Gastrocnemius medialis (tissue), 4 donors: ENCODE results near the gene C20orf96.

Source experiments
- CTCF ChIP-seq, 5 experiments: fragments of 450-650 bp in 3 of 5; fragments of 200-600 bp in 2 of 5; sonication (generic) in 2 of 5; IDR thresholded peaks in 4 of 5; conservative IDR thresholded peaks in 1 of 5; 1 replicate in 4 of 5; 2 replicates in 1 of 5; pipeline ENCODE4 v1.5.1; 2016 to 2019; ENCODE audit warnings: antibody characterized with exemption in 5 of 5, mild to moderate bottlenecking in 3 of 5, moderate library complexity in 3 of 5
- POLR2A ChIP-seq, 2 donors: fragments of 450-650 bp; IDR thresholded peaks; one replicate each; pipeline ENCODE4 v1.6.1; 2017; ENCODE audit warnings: antibody characterized with exemption in 2 of 2, mild to moderate bottlenecking in 2 of 2, moderate library complexity in 2 of 2

GRCh38 chr20:227439-228105 is 63.0 kb downstream of the C20orf96 start:
- TF ChIP-seq CTCF (IDR thresholded peaks at IDR 0.05 in 4 of 5, conservative IDR thresholded peaks at IDR 0.05 in 1 of 5) (no peak), POLR2A (IDR thresholded peaks at IDR 0.05) (no peak)
